Mesenchymal stem cell (in vitro differentiated cells and primary cell): ENCODE data around the gene PAX1.
A peak's percentile ranks its signal among the peaks of the same experiment; 100 is the strongest.

Experiments used
- DNase-seq: peaks from one replicate; pipeline ENCODE4 v3.0.0-alpha.2; 2013
- H2AFZ ChIP-seq: one replicate; pipeline ENCODE4 v1.6.1; 2013; ENCODE audit warnings: low read depth, mild to moderate bottlenecking, control low read depth, inconsistent platforms, low read length, moderate library complexity
- H2AK5ac ChIP-seq: 2 replicates; pipeline ENCODE4 v1.6.1; 2013; ENCODE audit warnings: low read length, moderate library complexity, mild to moderate bottlenecking, inconsistent platforms; ENCODE audit not compliant: severe bottlenecking
- H2BK120ac ChIP-seq: one replicate; pipeline ENCODE4 v1.6.1; 2013; ENCODE audit warnings: low read depth, mild to moderate bottlenecking, inconsistent platforms, low read length, moderate library complexity
- H2BK12ac ChIP-seq, 2 experiments: one replicate each; pipeline ENCODE4 v1.6.1; 2013; ENCODE audit warnings: inconsistent platforms in 2 of 2, low read length in 2 of 2, mild to moderate bottlenecking in 2 of 2, moderate library complexity in 2 of 2, control low read depth in 1 of 2
- H2BK15ac ChIP-seq: one replicate; pipeline ENCODE4 v1.6.1; 2013; ENCODE audit warnings: mild to moderate bottlenecking, low read depth, inconsistent platforms; ENCODE audit not compliant: poor library complexity, severe bottlenecking
- H2BK5ac ChIP-seq: 2 replicates; pipeline ENCODE4 v1.6.1; 2013; ENCODE audit warnings: low read depth, mild to moderate bottlenecking, low read length, control low read depth, inconsistent platforms; ENCODE audit not compliant: poor library complexity, severe bottlenecking
- H3K14ac ChIP-seq, 2 experiments: one replicate each; pipeline ENCODE4 v1.6.1; 2013; ENCODE audit warnings: inconsistent platforms in 2 of 2, low read length in 2 of 2, control low read depth in 1 of 2, mild to moderate bottlenecking in 1 of 2, moderate library complexity in 1 of 2
- H3K18ac ChIP-seq, 2 experiments: one replicate each; pipeline ENCODE4 v1.6.1; 2013; ENCODE audit warnings: inconsistent platforms in 2 of 2, low read length in 2 of 2, control low read depth in 1 of 2, low read depth in 1 of 2, mild to moderate bottlenecking in 1 of 2
- H3K23ac ChIP-seq, 2 experiments: one replicate each; pipeline ENCODE4 v1.6.1; 2013; ENCODE audit warnings: inconsistent platforms in 2 of 2, low read length in 2 of 2, mild to moderate bottlenecking in 2 of 2, moderate library complexity in 2 of 2, control low read depth in 1 of 2
- H3K27ac ChIP-seq: 2 replicates; pipeline ENCODE4 v1.5.1; 2013; ENCODE audit warnings: mild to moderate bottlenecking, moderate library complexity, low read length, control low read depth, inconsistent platforms; ENCODE audit not compliant: poor library complexity, severe bottlenecking
- H3K27me3 ChIP-seq, 2 experiments: 2 replicates each; pipeline versions ENCODE4 v1.6.1 to v1.7.0; 2013; ENCODE audit warnings: low read length in 2 of 2, mild to moderate bottlenecking in 2 of 2, moderate library complexity in 2 of 2, control low read depth in 1 of 2, inconsistent platforms in 1 of 2; ENCODE audit not compliant: control insufficient read depth in 1 of 2, insufficient read depth in 1 of 2
- H3K36me3 ChIP-seq, 2 experiments: 2 replicates each; pipeline versions ENCODE4 v1.6.1 to v1.7.0; 2013; ENCODE audit warnings: low read length in 2 of 2, control low read depth in 1 of 2, inconsistent platforms in 1 of 2, low read depth in 1 of 2, mild to moderate bottlenecking in 1 of 2; ENCODE audit not compliant: insufficient read depth in 2 of 2, control insufficient read depth in 1 of 2
- H3K4ac ChIP-seq, 2 experiments: one replicate each; pipeline ENCODE4 v1.6.1; 2013; ENCODE audit warnings: inconsistent platforms in 2 of 2, low read length in 2 of 2, mild to moderate bottlenecking in 2 of 2, moderate library complexity in 2 of 2, control low read depth in 1 of 2, low read depth in 1 of 2
- H3K4me1 ChIP-seq: 2 replicates; pipeline ENCODE4 v1.6.1; 2013; ENCODE audit warnings: low read depth, low read length, control low read depth; ENCODE audit not compliant: control insufficient read depth, insufficient read depth
- H3K4me2 ChIP-seq: 2 replicates; pipeline ENCODE4 v1.6.1; 2013; ENCODE audit warnings: low read length, mild to moderate bottlenecking, inconsistent platforms; ENCODE audit not compliant: poor library complexity, severe bottlenecking
- H3K4me3 ChIP-seq, 2 experiments: 2 replicates each; pipeline versions ENCODE4 v1.5.1 to v1.7.0; 2013; ENCODE audit warnings: low read length in 2 of 2, mild to moderate bottlenecking in 2 of 2, control low read depth in 1 of 2, low read depth in 1 of 2; ENCODE audit not compliant: insufficient read depth in 1 of 2
- H3K79me1 ChIP-seq: replicated peaks from 2 replicates; pipeline ENCODE4 v1.6.1; 2013; ENCODE audit warnings: mild to moderate bottlenecking, control low read depth, low read length, inconsistent platforms; ENCODE audit not compliant: poor library complexity, severe bottlenecking
- H3K9ac ChIP-seq: 2 replicates; pipeline ENCODE4 v1.7.0; 2013; ENCODE audit warnings: mild to moderate bottlenecking, low read length, moderate library complexity
- H3K9me3 ChIP-seq: 2 replicates; pipeline ENCODE4 v1.7.0; 2013; ENCODE audit warnings: mild to moderate bottlenecking, low read length; ENCODE audit not compliant: control insufficient read depth
- H4K8ac ChIP-seq: one replicate; pipeline ENCODE4 v1.6.1; 2013; ENCODE audit warnings: inconsistent platforms, mild to moderate bottlenecking, low read length, moderate library complexity
- H4K91ac ChIP-seq: one replicate; pipeline ENCODE4 v1.6.1; 2013; ENCODE audit warnings: mild to moderate bottlenecking, low read length, inconsistent platforms
- WGBS: methylation state at CpG from one replicate; pipeline ENCODE4 v1.1.7; 2013; ENCODE audit warnings: mixed read lengths; 5-methylcytosine and 5-hydroxymethylcytosine counted together

PAX1 gene

GRCh38 chr20:21684671-21685070 is 20.8 kb upstream of the PAX1 start:
- Histone ChIP-seq H3K14ac (no peak overlapping the region), H3K4me1 (no peaks in the 10 kb centered on the region)

DNA sequence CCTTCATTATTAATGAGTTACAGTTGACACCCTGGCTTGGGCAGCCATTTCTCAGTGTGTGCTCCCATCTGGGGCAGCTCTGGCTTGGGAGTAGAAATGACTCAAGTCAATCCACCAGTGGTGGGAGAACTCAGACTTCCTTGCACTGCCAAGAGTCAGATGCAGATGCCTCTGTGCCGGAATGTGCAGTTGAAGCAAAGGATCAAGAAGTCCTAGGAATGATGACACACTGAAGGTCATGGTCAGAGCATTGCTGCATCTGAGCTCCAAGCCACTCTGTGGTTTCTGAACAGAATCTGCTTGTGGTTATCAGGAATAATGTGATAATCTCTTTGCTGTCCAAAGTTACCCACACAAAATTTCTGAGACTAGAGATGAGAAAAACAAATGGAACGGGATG is 19.5 kb upstream of the PAX1 start:
- no peak overlapping the region for H2AK5ac ChIP-seq
- H4K91ac ChIP-seq, result no peak overlapping the region
- peaks cover 0 to 26% of the 10 kb centered on the region in 2 experiments for H3K27me3 ChIP-seq
- no peak for DNase-seq
- no peak overlapping the region for H3K14ac ChIP-seq
- H2BK15ac ChIP-seq, result no peak overlapping the region
- H2BK12ac ChIP-seq, result no peak overlapping the region
- no peaks in the 10 kb centered on the region for H3K79me1 ChIP-seq
- no peak overlapping the region for H3K27ac ChIP-seq
- H3K9ac ChIP-seq, result no peak overlapping the region
- no peak overlapping the region for H3K23ac ChIP-seq
- no peak overlapping the region for H3K4me3 ChIP-seq
- H3K4me2 ChIP-seq, result no peak overlapping the region
- no peak overlapping the region for H3K4ac ChIP-seq
- no peak overlapping the region for H3K18ac ChIP-seq
- no peak overlapping the region for H4K8ac ChIP-seq
- WGBS, result 75% methylated on average over 1 of the region's 2 CpGs
- no peaks in the 10 kb centered on the region for H3K9me3 ChIP-seq
- H2BK120ac ChIP-seq, result no peak overlapping the region
- H3K36me3 ChIP-seq, result no peaks in the 10 kb centered on the region
- H3K4me1 ChIP-seq, result no peaks in the 10 kb centered on the region
- no peak overlapping the region for H2BK5ac ChIP-seq
- no peak overlapping the region for H2AFZ ChIP-seq

More at GRCh38 chr20:21684671-21685070, 20.8 kb upstream of the PAX1 start:
- no peak for DNase-seq
- no peak overlapping the region for H3K18ac ChIP-seq
- H3K36me3 ChIP-seq, result no peaks in the 10 kb centered on the region
- no peak overlapping the region for H2BK5ac ChIP-seq
- H3K9ac ChIP-seq, result no peak overlapping the region
- H3K4me2 ChIP-seq, result no peak overlapping the region
- no peak overlapping the region for H2BK120ac ChIP-seq
- no peak overlapping the region for H3K4ac ChIP-seq
- H3K4me3 ChIP-seq, result no peak overlapping the region
- no peak overlapping the region for H3K23ac ChIP-seq
- H2AK5ac ChIP-seq, result no peak overlapping the region
- H2BK15ac ChIP-seq, result peak overlapping the region; percentile 0
- no peak overlapping the region for H3K27ac ChIP-seq
- no peak overlapping the region for H4K91ac ChIP-seq
- no peak overlapping the region for H2AFZ ChIP-seq
- no peaks in the 10 kb centered on the region for H3K79me1 ChIP-seq
- WGBS, result 31% methylated on average over 3 of the region's 3 CpGs
- H3K9me3 ChIP-seq, result no peaks in the 10 kb centered on the region
- peaks cover 0 to 22% of the 10 kb centered on the region in 2 experiments for H3K27me3 ChIP-seq
- H2BK12ac ChIP-seq, result no peak overlapping the region
- no peak overlapping the region for H4K8ac ChIP-seq

DNA sequence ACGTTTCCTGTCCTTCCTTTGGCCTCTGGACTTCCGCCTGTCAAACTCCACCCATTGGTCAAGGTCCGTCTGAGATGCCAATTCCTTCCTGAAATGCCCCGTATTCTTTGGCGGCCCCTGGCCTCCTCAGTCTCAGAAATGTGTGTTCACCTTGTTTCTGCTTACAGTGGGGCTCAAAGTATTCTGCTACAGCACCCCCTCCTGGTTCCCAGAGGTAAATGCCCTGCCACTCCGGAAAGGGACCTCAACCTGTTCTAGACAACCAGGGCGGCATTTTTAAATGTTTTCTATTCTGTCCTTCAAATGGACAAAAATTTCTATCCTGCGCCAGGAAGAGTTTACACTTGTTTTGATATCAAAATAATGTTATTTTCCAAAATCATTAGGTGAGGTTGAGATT is 12.1 kb upstream of the PAX1 start:
- no peaks in the 10 kb centered on the region for H3K36me3 ChIP-seq
- no peak overlapping the region for H2BK12ac ChIP-seq
- H3K79me1 ChIP-seq, result no peaks in the 10 kb centered on the region
- H2BK15ac ChIP-seq, result no peak overlapping the region
- no peak overlapping the region for H3K4ac ChIP-seq
- H3K4me1 ChIP-seq, result no peaks in the 10 kb centered on the region
- no peak overlapping the region for H3K27ac ChIP-seq
- no peak overlapping the region for H2AFZ ChIP-seq
- H3K14ac ChIP-seq, result no peak overlapping the region
- no peak overlapping the region for H3K9ac ChIP-seq
- no peak overlapping the region for H2BK5ac ChIP-seq
- no peak overlapping the region for H4K91ac ChIP-seq
- no peaks in the 10 kb centered on the region for H3K9me3 ChIP-seq
- H3K4me3 ChIP-seq, result no peak overlapping the region
- no peak overlapping the region for H4K8ac ChIP-seq
- no peak overlapping the region for H3K18ac ChIP-seq
- H2AK5ac ChIP-seq, result no peak overlapping the region
- peaks cover 4 to 55% of the 10 kb centered on the region in 2 experiments for H3K27me3 ChIP-seq
- no peak for DNase-seq
- H3K23ac ChIP-seq, result no peak overlapping the region
- no peak overlapping the region for H2BK120ac ChIP-seq
- no peak overlapping the region for H3K4me2 ChIP-seq
- WGBS, result 16% methylated on average over 7 of the region's 8 CpGs

- WGBS, result 21% methylated on average over 9 of the region's 9 CpGs
- no peak overlapping the region for H3K4me3 ChIP-seq
- no peaks in the 10 kb centered on the region for H3K9me3 ChIP-seq
- no peak overlapping the region for H3K4me2 ChIP-seq
- no peak overlapping the region for H2AK5ac ChIP-seq
- H3K14ac ChIP-seq, result no peak overlapping the region
- no peaks in the 10 kb centered on the region for H3K36me3 ChIP-seq
- no peaks in the 10 kb centered on the region for H3K79me1 ChIP-seq
- H3K18ac ChIP-seq, result no peak overlapping the region
- no peak overlapping the region for H3K4ac ChIP-seq
- no peak overlapping the region for H4K91ac ChIP-seq
- H2BK12ac ChIP-seq, result no peak overlapping the region
- no peak overlapping the region for H3K23ac ChIP-seq
- DNase-seq, result no peak
- H3K9ac ChIP-seq, result no peak overlapping the region
- no peak overlapping the region for H2BK5ac ChIP-seq
- H3K4me1 ChIP-seq, result no peaks in the 10 kb centered on the region
- H3K27ac ChIP-seq, result no peak overlapping the region
- no peak overlapping the region for H2AFZ ChIP-seq
- no peak overlapping the region for H4K8ac ChIP-seq
- H2BK15ac ChIP-seq, result no peak overlapping the region
- H2BK120ac ChIP-seq, result no peak overlapping the region
- H3K27me3 ChIP-seq, result peaks cover 53 to 87% of the 10 kb centered on the region in 2 experiments
Measured at GRCh38 chr20:21698494-21699215, 6.8 kb upstream of the PAX1 start.
